Measurements from ENCODE around the gene MRPL40.

Gene MRPL40

DNA sequence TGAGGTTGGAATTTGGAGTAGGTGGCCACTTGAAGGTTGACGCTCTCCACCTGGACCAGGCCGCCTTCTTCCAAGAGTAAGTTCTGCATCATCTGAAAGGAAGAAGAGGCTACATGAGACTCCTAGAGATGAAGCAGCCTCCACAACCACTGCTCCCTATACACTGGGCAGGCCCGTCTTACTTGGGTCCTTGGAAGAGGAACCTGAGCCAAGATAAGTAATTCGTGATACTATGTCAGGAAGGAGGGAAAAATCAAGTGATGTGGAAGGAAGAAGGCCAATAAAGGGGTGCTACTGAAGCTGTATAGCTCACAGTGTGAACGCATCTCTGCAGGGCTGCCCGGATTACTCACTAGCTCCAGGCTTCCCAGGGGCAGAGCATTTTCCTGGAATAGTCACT lies 35.6 kb downstream of the MRPL40 start:
- Histone ChIP-seq H3K4me2 (no peak overlapping the region), H2AFZ (ENCODE audit: low read depth) (no peak overlapping the region), H4K20me1 (ENCODE audit: insufficient read depth) (no peaks in the 10 kb centered on the region), H3K9ac (no peak overlapping the region), H3K27me3 (ENCODE audit: insufficient read depth, low read depth) (no peaks in the 10 kb centered on the region), H3K79me2 (ENCODE audit: insufficient read depth, low read depth) (0 out of 2 replicates have a peak, but pooled peaks cover 4% of the 10 kb centered on the region), H3K4me3 (IDR thresholded peaks at IDR 0.05; ENCODE audit: insufficient read depth, low read depth, low read length) (no peak overlapping the region), H3K4me1 (ENCODE audit: low read depth, poor library complexity, severe bottlenecking) (peaks cover 9% of the 10 kb centered on the region), H3K27ac (no peak overlapping the region), H3K36me3 (ENCODE audit: insufficient read depth) (no peaks in the 10 kb centered on the region)
- TF ChIP-seq, protein P1, sequence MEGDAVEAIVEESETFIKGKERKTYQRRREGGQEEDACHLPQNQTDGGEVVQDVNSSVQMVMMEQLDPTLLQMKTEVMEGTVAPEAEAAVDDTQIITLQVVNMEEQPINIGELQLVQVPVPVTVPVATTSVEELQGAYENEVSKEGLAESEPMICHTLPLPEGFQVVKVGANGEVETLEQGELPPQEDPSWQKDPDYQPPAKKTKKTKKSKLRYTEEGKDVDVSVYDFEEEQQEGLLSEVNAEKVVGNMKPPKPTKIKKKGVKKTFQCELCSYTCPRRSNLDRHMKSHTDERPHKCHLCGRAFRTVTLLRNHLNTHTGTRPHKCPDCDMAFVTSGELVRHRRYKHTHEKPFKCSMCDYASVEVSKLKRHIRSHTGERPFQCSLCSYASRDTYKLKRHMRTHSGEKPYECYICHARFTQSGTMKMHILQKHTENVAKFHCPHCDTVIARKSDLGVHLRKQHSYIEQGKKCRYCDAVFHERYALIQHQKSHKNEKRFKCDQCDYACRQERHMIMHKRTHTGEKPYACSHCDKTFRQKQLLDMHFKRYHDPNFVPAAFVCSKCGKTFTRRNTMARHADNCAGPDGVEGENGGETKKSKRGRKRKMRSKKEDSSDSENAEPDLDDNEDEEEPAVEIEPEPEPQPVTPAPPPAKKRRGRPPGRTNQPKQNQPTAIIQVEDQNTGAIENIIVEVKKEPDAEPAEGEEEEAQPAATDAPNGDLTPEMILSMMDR (conservative IDR thresholded peaks at IDR 0.05; ENCODE audit: low read depth, low read length) = no peak

DNA sequence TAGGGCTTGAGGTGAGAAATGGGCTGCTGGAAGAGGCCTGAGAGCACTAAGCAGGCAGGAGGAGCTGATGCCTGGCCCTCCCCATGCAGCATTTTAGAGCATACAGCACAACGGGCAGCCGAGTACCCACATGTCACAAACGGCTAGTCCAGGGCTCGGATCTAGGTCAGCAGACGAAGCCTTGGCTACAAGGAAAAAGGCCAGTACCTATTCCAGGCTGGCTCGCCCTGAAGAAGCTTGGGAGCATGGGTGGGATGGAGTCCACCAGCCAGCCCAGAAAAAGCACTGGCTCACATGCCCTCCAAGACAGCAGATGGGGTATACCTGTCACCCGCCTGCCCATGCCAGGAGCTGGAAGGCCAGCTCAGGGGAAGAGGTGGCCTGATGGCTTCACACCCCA lies 37.1 kb downstream of the MRPL40 start:
- no peak overlapping the region for H3K4me2 ChIP-seq
- no peaks in the 10 kb centered on the region for H3K27me3 ChIP-seq (ENCODE audit: insufficient read depth, low read depth)
- H3K4me1 ChIP-seq (ENCODE audit: low read depth, poor library complexity, severe bottlenecking) = peaks cover 20% of the 10 kb centered on the region
- H4K20me1 ChIP-seq (ENCODE audit: insufficient read depth) = no peaks in the 10 kb centered on the region
- no peak overlapping the region for H2AFZ ChIP-seq (ENCODE audit: low read depth)
- TF ChIP-seq, protein P1 (conservative IDR thresholded peaks at IDR 0.05; ENCODE audit: low read depth, low read length) = no peak
- no peaks in the 10 kb centered on the region for H3K36me3 ChIP-seq (ENCODE audit: insufficient read depth)
- H3K9ac ChIP-seq = no peak overlapping the region
- H3K27ac ChIP-seq = no peak overlapping the region
- 0 out of 2 replicates have a peak, but pooled peaks cover 5% of the 10 kb centered on the region for H3K79me2 ChIP-seq (ENCODE audit: insufficient read depth, low read depth)
- H3K4me3 ChIP-seq (IDR thresholded peaks at IDR 0.05; ENCODE audit: insufficient read depth, low read depth, low read length) = no peak overlapping the region

DNA sequence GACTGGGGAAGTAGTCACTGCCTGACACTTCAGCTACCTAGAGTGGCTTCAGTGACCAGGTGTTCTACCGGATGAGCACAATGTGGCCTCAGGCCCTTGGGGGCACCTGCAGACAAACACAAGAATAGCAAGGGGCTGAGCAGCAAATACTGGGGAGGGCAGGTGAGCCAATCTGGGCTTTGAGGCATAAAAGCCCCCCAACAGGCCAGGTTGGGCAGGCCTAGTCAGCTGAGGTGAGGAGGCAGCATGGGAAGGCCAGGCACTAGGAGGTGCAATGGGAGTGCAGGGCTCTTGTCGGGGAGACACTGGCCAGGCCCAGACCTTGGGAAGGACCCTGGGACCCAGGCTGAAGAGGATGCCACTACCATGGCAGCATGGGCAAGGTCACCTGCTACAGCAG lies 37.7 kb downstream of the MRPL40 start:
- Histone ChIP-seq H3K79me2 (ENCODE audit: insufficient read depth, low read depth) (0 out of 2 replicates have a peak, but pooled peaks cover 5% of the 10 kb centered on the region), H3K4me2 (no peak overlapping the region), H3K9ac (no peak overlapping the region), H2AFZ (ENCODE audit: low read depth) (no peak overlapping the region), H3K27ac (no peak overlapping the region), H3K4me3 (IDR thresholded peaks at IDR 0.05; ENCODE audit: insufficient read depth, low read depth, low read length) (no peak overlapping the region), H3K4me1 (ENCODE audit: low read depth, poor library complexity, severe bottlenecking) (peaks cover 20% of the 10 kb centered on the region), H4K20me1 (ENCODE audit: insufficient read depth) (no peaks in the 10 kb centered on the region), H3K36me3 (ENCODE audit: insufficient read depth) (no peaks in the 10 kb centered on the region), H3K27me3 (ENCODE audit: insufficient read depth, low read depth) (no peaks in the 10 kb centered on the region)
- TF ChIP-seq, protein P1 (conservative IDR thresholded peaks at IDR 0.05; ENCODE audit: low read depth, low read length) = no peak

DNA sequence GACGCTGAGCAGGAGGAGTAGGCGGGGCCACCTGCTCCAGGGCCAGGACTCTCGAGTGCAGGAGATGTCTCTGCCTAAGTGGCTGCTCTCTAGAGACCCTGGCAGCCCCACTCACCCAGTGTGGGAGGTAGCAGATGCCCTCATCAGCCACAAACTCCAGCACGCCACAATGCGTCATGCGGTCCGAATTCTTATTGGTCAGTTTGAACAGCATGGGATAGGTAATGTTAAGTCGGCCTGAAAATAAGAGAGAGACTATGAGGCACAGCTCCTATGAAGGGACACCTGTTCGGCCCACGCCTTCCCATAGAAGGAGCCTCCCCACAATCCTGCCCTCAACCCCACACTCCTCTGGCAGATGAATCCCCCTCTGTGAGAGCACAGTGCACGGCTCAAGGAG lies 39.2 kb downstream of the MRPL40 start:
- H3K4me3 ChIP-seq (IDR thresholded peaks at IDR 0.05; ENCODE audit: insufficient read depth, low read depth, low read length) = no peak overlapping the region
- no peaks in the 10 kb centered on the region for H3K27me3 ChIP-seq (ENCODE audit: insufficient read depth, low read depth)
- no peak overlapping the region for H3K27ac ChIP-seq
- peaks cover 20% of the 10 kb centered on the region for H3K79me2 ChIP-seq (ENCODE audit: insufficient read depth, low read depth)
- H3K36me3 ChIP-seq (ENCODE audit: insufficient read depth) = no peaks in the 10 kb centered on the region
- H2AFZ ChIP-seq (ENCODE audit: low read depth) = no peak overlapping the region
- H3K4me2 ChIP-seq = no peak overlapping the region
- H4K20me1 ChIP-seq (ENCODE audit: insufficient read depth) = no peaks in the 10 kb centered on the region; the same call in 1 of the 2 replicates
- peaks cover 21% of the 10 kb centered on the region for H3K4me1 ChIP-seq (ENCODE audit: low read depth, poor library complexity, severe bottlenecking)
- no peak overlapping the region for H3K9ac ChIP-seq
- TF ChIP-seq, protein P1 (conservative IDR thresholded peaks at IDR 0.05; ENCODE audit: low read depth, low read length) = no peak

All from KMS-11 (cell line).